ENCODE data around the gene PKD1.

DNA sequence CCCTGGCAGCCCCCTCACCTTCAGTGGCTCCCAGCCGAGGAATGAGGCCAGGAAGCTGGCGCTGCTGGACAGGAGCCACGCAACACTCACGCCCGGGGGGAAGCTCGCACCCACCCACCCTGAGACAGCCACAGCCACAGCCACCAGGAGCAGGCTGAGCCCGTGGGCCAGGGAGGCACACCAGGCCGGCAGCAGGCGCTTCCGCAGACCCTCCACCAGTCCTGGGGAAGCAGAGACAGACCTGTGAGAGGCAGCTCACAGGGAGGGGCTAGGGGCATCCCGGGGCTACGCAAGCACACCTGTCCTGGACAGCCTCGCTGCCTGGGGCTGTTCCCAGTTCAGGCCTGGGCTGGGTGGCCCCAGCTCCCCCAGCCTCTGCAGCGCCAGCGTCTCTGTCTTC, 41.9 kb downstream of the PKD1 start:
- TF ChIP-seq ZNF23 (tag by site-specific recombination; IDR thresholded peaks at IDR 0.05; ENCODE audit: borderline replicate concordance), result no peak
- TF ChIP-seq TRIM28 (IDR thresholded peaks at IDR 0.05; ENCODE audit: borderline replicate concordance, low read length), result no peak
- TF ChIP-seq, protein P1, sequence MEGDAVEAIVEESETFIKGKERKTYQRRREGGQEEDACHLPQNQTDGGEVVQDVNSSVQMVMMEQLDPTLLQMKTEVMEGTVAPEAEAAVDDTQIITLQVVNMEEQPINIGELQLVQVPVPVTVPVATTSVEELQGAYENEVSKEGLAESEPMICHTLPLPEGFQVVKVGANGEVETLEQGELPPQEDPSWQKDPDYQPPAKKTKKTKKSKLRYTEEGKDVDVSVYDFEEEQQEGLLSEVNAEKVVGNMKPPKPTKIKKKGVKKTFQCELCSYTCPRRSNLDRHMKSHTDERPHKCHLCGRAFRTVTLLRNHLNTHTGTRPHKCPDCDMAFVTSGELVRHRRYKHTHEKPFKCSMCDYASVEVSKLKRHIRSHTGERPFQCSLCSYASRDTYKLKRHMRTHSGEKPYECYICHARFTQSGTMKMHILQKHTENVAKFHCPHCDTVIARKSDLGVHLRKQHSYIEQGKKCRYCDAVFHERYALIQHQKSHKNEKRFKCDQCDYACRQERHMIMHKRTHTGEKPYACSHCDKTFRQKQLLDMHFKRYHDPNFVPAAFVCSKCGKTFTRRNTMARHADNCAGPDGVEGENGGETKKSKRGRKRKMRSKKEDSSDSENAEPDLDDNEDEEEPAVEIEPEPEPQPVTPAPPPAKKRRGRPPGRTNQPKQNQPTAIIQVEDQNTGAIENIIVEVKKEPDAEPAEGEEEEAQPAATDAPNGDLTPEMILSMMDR (tag by site-specific recombination; IDR thresholded peaks at IDR 0.05), result no peak
- TF ChIP-seq HIC1 (tag by site-specific recombination; IDR thresholded peaks at IDR 0.05), result no peak
- TF ChIP-seq ZNF571 (tag by site-specific recombination; IDR thresholded peaks at IDR 0.05), result no peak
- TF ChIP-seq ZNF350 (tag by site-specific recombination; IDR thresholded peaks at IDR 0.05), result no peak
- no peak for TF ChIP-seq ZFP41 (tag by site-specific recombination; IDR thresholded peaks at IDR 0.05; ENCODE audit: borderline replicate concordance)
- TF ChIP-seq ZNF776 (tag by site-specific recombination; IDR thresholded peaks at IDR 0.05; ENCODE audit: borderline replicate concordance), result no peak
- TF ChIP-seq ZNF610 (tag by site-specific recombination; IDR thresholded peaks at IDR 0.05; ENCODE audit: borderline replicate concordance), result no peak
- TF ChIP-seq ZNF791 (tag by site-specific recombination; IDR thresholded peaks at IDR 0.05), result no peak
- TF ChIP-seq ZNF626 (tag by site-specific recombination; IDR thresholded peaks at IDR 0.05), result no peak
- no peak for TF ChIP-seq ZNF785 (tag by site-specific recombination; IDR thresholded peaks at IDR 0.05)
- TF ChIP-seq ZNF10 (tag by site-specific recombination; IDR thresholded peaks at IDR 0.05), result no peak
